HG03571 (cell line): ENCODE measurements around the gene ADAM19.

Experiments
- ATAC-seq: cut with Tn5 transposase; IDR thresholded peaks from one replicate; pipeline ENCODE4 v1.9.1; 2021; ENCODE audit not compliant: unreplicated experiment

ADAM19 gene

GRCh38 chr5:157518963-157519362, 56.6 kb downstream of the ADAM19 start:
- ATAC-seq, result no peak

- no peak for ATAC-seq
These were observed 58.8 kb downstream of the ADAM19 start for GRCh38 chr5:157516626-157517325.

GRCh38 chr5:157516006-157516405, 59.6 kb downstream of the ADAM19 start:
- ATAC-seq, result no peak

DNA sequence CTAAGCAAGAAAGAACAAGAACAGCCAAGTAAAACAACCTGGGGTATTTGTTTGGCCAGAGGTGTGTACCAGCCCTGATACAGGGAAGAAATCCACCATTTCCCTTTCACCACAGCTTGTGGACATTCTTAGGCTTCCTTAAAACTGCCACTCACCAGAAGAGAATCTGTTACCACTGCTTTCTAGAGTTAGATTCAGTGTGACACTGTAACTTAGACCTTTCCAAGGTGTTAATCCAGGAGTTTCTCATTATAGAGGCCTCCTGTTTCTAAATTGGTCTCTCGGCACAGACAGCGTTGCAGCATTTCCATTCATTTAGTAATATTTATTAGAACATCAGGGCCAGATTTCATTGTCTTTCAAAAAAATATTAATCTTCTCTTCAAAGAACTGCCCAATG, 60.6 kb downstream of the ADAM19 start:
- ATAC-seq, result no peak

- no peak for ATAC-seq
These were observed 62.4 kb downstream of the ADAM19 start for GRCh38 chr5:157513182-157513581.

DNA sequence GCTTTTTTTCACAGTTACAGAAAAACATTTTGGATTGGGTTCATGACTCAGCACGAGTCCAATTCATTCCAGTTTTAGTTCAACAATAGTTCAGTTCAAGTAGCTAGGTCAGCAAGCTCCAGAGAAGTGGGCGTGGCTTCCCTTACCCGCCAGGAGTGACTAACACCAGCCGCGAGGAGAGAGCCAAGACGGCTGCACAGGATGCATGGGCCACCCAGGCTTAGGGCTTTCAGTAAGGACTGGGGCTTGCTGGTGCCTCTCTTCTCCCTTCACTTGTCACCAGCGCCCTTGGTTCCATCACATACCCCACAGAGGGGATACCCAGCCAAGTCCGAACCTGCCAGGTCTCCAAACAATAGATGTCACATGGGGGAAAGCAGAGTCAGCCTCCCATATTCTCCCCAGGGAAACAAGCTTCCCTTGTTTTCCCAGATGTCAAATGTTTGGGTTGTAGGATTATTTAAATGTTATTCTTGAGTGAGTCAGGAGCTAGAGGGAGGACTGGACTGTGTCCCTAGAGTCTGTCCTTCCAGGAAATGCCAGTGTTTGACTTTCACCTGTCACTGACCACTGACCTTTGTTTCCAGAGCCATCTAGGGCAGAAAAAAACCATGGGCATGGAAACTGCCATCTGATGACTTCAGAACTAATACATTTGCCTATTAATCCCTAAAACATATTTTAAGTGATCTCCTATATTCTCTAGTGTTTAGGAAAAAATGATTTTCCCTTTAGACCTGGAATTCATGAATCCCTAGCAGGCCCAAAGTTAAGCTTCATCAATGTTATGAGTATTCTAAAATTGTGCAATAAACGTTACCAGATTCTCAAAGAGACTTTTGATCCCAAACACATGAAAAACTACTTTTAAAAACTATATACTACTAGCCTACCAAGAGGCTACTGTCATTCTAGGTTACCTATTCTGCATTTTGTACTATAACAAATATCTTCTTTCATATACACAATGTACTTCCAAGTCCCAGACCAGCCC, 63.6 kb downstream of the ADAM19 start:
- no peak for ATAC-seq

GRCh38 chr5:157510682-157511081, 64.9 kb downstream of the ADAM19 start:
- no peak for ATAC-seq

- no peak for ATAC-seq
These were observed 66.0 kb downstream of the ADAM19 start for GRCh38 chr5:157509587-157509986.

- ATAC-seq, result no peak
These were observed 66.5 kb downstream of the ADAM19 start for GRCh38 chr5:157509093-157509492.

- ATAC-seq, result no peak
These were observed 68.4 kb downstream of the ADAM19 start for GRCh38 chr5:157506981-157507780.

- ATAC-seq, result no peak
These were observed 69.4 kb downstream of the ADAM19 start for GRCh38 chr5:157506066-157506590.

GRCh38 chr5:157505496-157505895, 70.1 kb downstream of the ADAM19 start:
- no peak for ATAC-seq

GRCh38 chr5:157504053-157504452, 71.5 kb downstream of the ADAM19 start:
- ATAC-seq, result no peak

- peak; percentile 82 for ATAC-seq
These were observed 73.4 kb downstream of the ADAM19 start for GRCh38 chr5:157502143-157502647.

DNA sequence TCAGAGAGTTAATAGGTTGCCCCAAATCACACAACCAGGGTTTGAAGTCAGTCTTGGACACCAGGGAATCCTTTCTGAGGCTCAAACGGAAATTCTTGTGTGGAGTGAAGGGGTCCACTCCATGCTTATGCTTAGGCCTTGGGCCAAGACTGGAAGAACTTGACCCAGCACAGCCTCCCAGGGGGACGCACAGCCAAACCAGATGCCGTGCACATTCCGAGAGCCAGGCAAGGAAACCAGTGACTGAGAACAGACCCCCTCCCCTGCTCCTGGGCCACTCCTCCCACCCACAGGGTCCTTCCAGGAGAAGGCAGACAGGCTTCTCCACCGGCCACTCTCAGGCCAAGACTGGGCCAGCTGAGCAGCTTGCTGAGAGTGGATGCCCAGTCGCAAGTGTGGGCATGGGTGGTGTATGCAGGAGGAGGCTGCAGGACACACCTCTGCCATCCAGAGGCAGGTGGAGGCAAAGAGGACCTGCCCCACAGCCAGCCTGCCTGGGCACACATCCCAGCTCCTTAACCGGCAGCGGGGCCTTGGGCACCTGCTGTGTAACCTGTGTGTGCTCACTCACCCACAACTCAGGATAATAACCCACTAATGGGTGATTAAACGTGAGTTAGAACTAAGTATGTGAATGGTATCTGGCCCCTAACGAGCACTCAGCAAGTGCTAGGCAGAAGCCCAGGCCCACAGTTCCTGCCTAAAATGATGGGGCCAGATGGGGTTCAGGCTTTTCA, 77.5 kb downstream of the ADAM19 start:
- ATAC-seq, result no peak

GRCh38 chr5:157496864-157497263, 78.7 kb downstream of the ADAM19 start:
- ATAC-seq, result no peak

- no peak for ATAC-seq
These were observed 81.3 kb downstream of the ADAM19 start for GRCh38 chr5:157494178-157494832.

DNA sequence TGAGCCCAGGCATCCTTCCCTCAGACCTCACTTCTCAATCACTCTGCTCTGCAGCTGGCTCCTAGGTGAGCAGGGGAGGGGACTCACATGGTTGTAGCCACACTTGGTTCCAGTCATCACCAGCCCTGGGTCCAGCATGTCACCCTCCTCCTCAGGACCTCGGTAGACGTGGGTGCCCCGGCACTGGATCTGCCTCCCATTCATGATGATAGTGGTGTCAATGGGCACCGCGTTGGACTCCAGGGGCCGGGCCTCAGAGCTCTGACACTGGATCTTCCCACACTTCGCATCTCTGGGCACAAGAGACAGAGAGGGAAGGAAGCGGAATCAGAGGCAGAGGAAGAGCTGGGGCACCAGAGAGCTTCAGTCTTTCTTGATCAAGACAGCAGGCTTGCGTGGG, 82.7 kb downstream of the ADAM19 start:
- no peak for ATAC-seq

DNA sequence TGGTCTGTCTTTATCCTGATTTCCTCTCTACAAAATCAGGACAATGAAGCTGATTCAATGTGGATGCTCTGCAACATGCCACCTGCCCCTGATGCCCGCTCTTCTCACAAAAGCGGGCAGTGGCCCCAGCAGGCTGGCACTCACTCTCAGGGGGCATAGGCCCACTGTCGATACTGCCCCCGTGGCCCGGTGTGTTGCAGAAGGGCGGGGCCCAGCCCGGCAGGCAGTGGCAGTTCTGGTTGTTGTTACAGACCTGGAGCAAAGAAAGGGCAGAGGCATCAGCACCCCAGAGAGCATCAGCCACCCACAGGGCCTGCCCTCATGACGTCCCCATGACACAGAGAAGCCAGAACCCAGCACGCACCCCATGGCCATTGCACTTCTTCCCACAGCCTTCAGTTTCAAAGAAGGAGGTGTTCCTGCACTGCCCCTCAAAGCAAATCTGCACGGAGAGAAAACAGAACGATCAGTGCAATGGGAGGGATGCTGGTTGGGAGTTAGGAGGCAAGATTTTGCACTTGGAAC, 84.0 kb downstream of the ADAM19 start:
- no peak for ATAC-seq
